Muscle of leg (tissue), 11 donors: ENCODE measurements around the gene EMID1. TPM values are rescaled to one million over a fixed set of nuclear protein-coding genes. Genes with fewer than 3 reads are reported as not detected.

ENCODE experiments used
- DNase-seq: peaks from one replicate; pipeline ENCODE4 v3.0.0; 2013
- H3K27ac ChIP-seq: one replicate; pipeline ENCODE4 v1.5.1; 2013; ENCODE audit warnings: mild to moderate bottlenecking, low read length, control low read depth
- H3K27me3 ChIP-seq: one replicate; pipeline ENCODE4 v1.6.1; 2013; ENCODE audit warnings: low read length; ENCODE audit not compliant: control insufficient read depth, insufficient read depth
- H3K36me3 ChIP-seq: one replicate; pipeline ENCODE4 v1.6.1; 2013; ENCODE audit warnings: low read length; ENCODE audit not compliant: control insufficient read depth, insufficient read depth
- H3K4me1 ChIP-seq: one replicate; pipeline ENCODE4 v1.6.1; 2013; ENCODE audit warnings: low read length; ENCODE audit not compliant: control insufficient read depth, insufficient read depth
- H3K4me3 ChIP-seq: one replicate; pipeline ENCODE4 v1.5.1; 2013; ENCODE audit warnings: low read length, control low read depth
- H3K9me3 ChIP-seq: replicated peaks from 2 replicates; pipeline ENCODE4 v1.6.1; 2013; ENCODE audit warnings: low read depth, low read length; ENCODE audit not compliant: control insufficient read depth
- WGBS: methylation state at CpG from one replicate; pipeline ENCODE4 v1.1.5; 2013; ENCODE audit warnings: missing lambda C conversion rate; ENCODE audit not compliant: insufficient coverage; 5-methylcytosine and 5-hydroxymethylcytosine counted together
- polyA plus RNA-seq, 8 donors: library from polyadenylated mRNA; unstranded; fragments of 120-200 nt; gene quantifications; one replicate each; pipeline versions ENCODE4 v1.2.1 to v1.2.3, GENCODE V29; 2013; ENCODE audit warnings: inconsistent platforms in 1 of 8, low replicate concordance in 1 of 8; ENCODE audit not compliant: insufficient read length in 8 of 8, insufficient read depth in 1 of 8
- total RNA-seq: library from RNA; stranded (reverse); fragments of 120-200 nt; gene quantifications from one replicate; pipeline ENCODE4 v1.2.4, GENCODE V29; 2013

EMID1 gene
- total and polyA plus RNA-seq, 9 donors = 5.2 to 20.4 (median 7.2) TPM

GRCh38 chr22:29259253-29259899 lies 53.7 kb downstream of the EMID1 start:
- WGBS = 58% methylated on average over 5 of the region's 11 CpGs
- H3K27ac ChIP-seq = no peak overlapping the region

GRCh38 chr22:29260031-29260560 lies 54.4 kb downstream of the EMID1 start:
- H3K9me3 ChIP-seq = no peaks in the 10 kb centered on the region
- no peaks in the 10 kb centered on the region for H3K4me1 ChIP-seq
- H3K4me3 ChIP-seq = no peak overlapping the region
- peaks cover 43% of the 10 kb centered on the region for H3K36me3 ChIP-seq
- no peak overlapping the region for H3K27ac ChIP-seq
- no peaks in the 10 kb centered on the region for H3K27me3 ChIP-seq
- no peak for DNase-seq
- WGBS = 77% methylated on average over 7 of the region's 13 CpGs

More at GRCh38 chr22:29259253-29259899, 53.7 kb downstream of the EMID1 start:
- no peaks in the 10 kb centered on the region for H3K4me1 ChIP-seq
- H3K9me3 ChIP-seq = no peaks in the 10 kb centered on the region
- DNase-seq = no peak
- H3K4me3 ChIP-seq = no peak overlapping the region
- no peaks in the 10 kb centered on the region for H3K27me3 ChIP-seq
- peaks cover 40% of the 10 kb centered on the region for H3K36me3 ChIP-seq

- H3K36me3 ChIP-seq = peaks cover 50% of the 10 kb centered on the region
- DNase-seq = no peak
- no peaks in the 10 kb centered on the region for H3K27me3 ChIP-seq
- H3K27ac ChIP-seq = no peak overlapping the region
- H3K4me1 ChIP-seq = no peaks in the 10 kb centered on the region
- no peak overlapping the region for H3K4me3 ChIP-seq
- 83% methylated on average over 17 of the region's 17 CpGs for WGBS
- H3K9me3 ChIP-seq = no peaks in the 10 kb centered on the region
These were observed 55.1 kb downstream of the EMID1 start for GRCh38 chr22:29260601-29261315.

DNA sequence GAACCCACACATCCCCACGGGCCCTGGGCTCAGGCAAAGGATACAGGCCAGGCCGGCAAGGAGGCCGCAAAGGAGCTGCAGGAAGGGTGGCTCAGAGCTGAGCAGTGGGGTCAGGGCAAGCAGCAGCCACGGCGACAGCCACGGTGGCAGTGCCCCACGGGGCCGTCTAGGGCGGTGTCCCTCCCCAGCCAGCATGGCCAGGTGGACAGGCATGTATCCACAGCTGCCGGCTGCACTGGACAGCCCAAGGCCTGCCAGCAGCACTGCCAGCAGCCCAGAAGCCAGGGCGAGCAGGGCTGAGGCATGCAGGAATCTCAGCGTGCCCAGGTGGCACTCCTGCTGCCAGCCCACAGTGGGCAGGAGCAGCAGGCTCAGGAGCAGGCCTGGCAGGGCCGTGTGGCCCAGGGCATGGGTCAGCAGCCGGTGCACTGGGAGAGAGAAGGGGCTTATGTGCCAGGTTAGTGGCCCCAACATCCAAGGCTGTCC lies 58.1 kb downstream of the EMID1 start:
- Histone ChIP-seq H3K4me3 (no peak overlapping the region), H3K4me1 (peaks cover 14% of the 10 kb centered on the region), H3K36me3 (peaks cover 46% of the 10 kb centered on the region), H3K27me3 (no peaks in the 10 kb centered on the region), H3K9me3 (no peaks in the 10 kb centered on the region), H3K27ac (no peak overlapping the region)
- no peak for DNase-seq
- WGBS = 75% methylated on average over 14 of the region's 14 CpGs

GRCh38 chr22:29265305-29265704 lies 59.6 kb downstream of the EMID1 start:
- Histone ChIP-seq H3K9me3 (no peaks in the 10 kb centered on the region), H3K4me3 (no peak overlapping the region), H3K4me1 (peaks cover 27% of the 10 kb centered on the region), H3K27me3 (no peaks in the 10 kb centered on the region), H3K36me3 (peaks cover 35% of the 10 kb centered on the region), H3K27ac (no peak overlapping the region)
- WGBS = 70% methylated on average over 5 of the region's 7 CpGs
- no peak for DNase-seq

GRCh38 chr22:29265929-29266328 lies 60.2 kb downstream of the EMID1 start:
- H3K4me3 ChIP-seq = no peak overlapping the region
- peaks cover 27% of the 10 kb centered on the region for H3K4me1 ChIP-seq
- H3K36me3 ChIP-seq = peaks cover 31% of the 10 kb centered on the region
- H3K27ac ChIP-seq = no peak overlapping the region
- 48% methylated on average over 4 of the region's 4 CpGs for WGBS
- H3K27me3 ChIP-seq = no peaks in the 10 kb centered on the region
- no peaks in the 10 kb centered on the region for H3K9me3 ChIP-seq
- no peak for DNase-seq

DNA sequence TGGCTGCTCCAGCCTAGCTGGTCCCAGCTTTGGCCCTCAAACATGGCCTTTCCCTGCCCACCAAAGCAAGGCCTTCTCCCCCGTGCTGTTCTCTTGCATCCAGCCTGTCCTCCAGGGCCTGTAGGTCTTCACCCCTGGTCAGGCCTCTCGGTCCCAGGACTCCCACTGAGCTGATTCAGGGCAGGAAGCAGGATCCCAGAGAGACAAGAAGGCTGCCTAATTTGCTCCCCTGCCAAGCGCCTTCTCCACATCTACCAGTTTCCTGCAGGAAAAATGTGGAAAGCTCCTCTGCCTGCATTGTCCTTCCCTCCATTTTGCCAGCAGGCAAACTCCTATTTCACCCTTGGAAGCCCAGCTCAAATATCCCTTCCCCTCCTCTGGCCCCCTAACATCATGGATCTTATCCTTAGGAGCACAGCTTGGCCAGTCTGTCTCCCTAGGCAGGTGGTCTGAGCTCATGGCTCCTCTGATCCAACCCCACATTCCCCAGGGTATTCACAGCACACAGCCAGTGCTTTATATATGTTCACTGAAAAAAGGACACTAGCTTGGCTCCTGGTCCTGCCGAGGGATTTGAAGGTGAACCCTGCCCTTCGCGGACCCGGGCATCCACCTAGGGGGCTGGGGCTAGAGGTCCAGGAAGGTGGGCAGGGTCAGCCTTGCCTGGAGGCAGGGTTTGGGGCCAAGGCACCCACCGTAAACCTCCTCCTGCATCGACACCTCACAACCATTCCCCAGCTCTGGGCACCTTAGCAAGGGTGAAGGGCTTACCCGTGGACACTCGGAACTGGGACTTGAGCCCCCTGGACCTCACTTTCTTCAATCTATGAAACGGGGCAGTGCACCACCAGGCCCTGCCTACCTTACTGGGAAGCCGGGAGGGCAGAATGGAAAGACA lies 61.1 kb downstream of the EMID1 start:
- Histone ChIP-seq H3K27me3 (no peaks in the 10 kb centered on the region), H3K4me1 (peaks cover 27% of the 10 kb centered on the region), H3K4me3 (peak overlapping the region; percentile 81), H3K36me3 (peaks cover 33% of the 10 kb centered on the region), H3K9me3 (no peaks in the 10 kb centered on the region), H3K27ac (peak overlapping the region; percentile 98)
- no peak for DNase-seq
- 29% methylated on average over 8 of the region's 13 CpGs for WGBS

GRCh38 chr22:29267462-29267857 lies 61.8 kb downstream of the EMID1 start:
- Histone ChIP-seq H3K4me3 (peak overlapping the region; percentile 81), H3K27me3 (no peaks in the 10 kb centered on the region), H3K36me3 (peaks cover 36% of the 10 kb centered on the region), H3K9me3 (no peaks in the 10 kb centered on the region), H3K27ac (peak overlapping the region; percentile 98), H3K4me1 (peaks cover 27% of the 10 kb centered on the region)
- DNase-seq = no peak
- WGBS = under 1% methylated on average over 30 of the region's 32 CpGs

- Histone ChIP-seq H3K27me3 (no peaks in the 10 kb centered on the region), H3K4me1 (peaks cover 27% of the 10 kb centered on the region), H3K9me3 (no peaks in the 10 kb centered on the region), H3K36me3 (peaks cover 39% of the 10 kb centered on the region), H3K27ac (peak within 1 kb of the TSS; percentile 98), H3K4me3 (peak within 1 kb of the TSS; percentile 81)
- peak; percentile 98 for DNase-seq
- WGBS = 0% methylated on average over 47 of the region's 67 CpGs
These were observed 62.3 kb downstream of the EMID1 start, which contains the start of the genes EWSR1 and RHBDD3 for GRCh38 chr22:29267858-29268510. TSS of gene EWSR1 (plus strand) at chr22:29268268. CDS start at chr22:29268337, 69 bp downstream. TSS of gene RHBDD3 (minus strand) at chr22:29267981. CDS start at chr22:29265626, 2,355 bp downstream.
